GM19351 (cell line): Measurements from ENCODE around the gene LIPJ.

Source experiments
- ATAC-seq: cut with Tn5 transposase; IDR thresholded peaks from one replicate; pipeline ENCODE4 v1.9.1; 2021; ENCODE audit warnings: mild to moderate bottlenecking, moderate library complexity; ENCODE audit not compliant: unreplicated experiment

LIPJ gene

GRCh38 chr10:88594482-88594881 is 7.9 kb downstream of the LIPJ start:
- ATAC-seq: no peak

GRCh38 chr10:88598055-88598454 is 11.5 kb downstream of the LIPJ start:
- ATAC-seq: peak; percentile 88

- ATAC-seq: peak; percentile 73
Measured at GRCh38 chr10:88608052-88608732, 21.6 kb downstream of the LIPJ start.

GRCh38 chr10:88608780-88609179 is 22.2 kb downstream of the LIPJ start:
- ATAC-seq: no peak

- ATAC-seq: no peak
Measured at GRCh38 chr10:88616250-88616977, 29.9 kb downstream of the LIPJ start.

GRCh38 chr10:88617772-88618300 is 31.3 kb downstream of the LIPJ start:
- ATAC-seq: no peak

- no peak for ATAC-seq
Measured at GRCh38 chr10:88618496-88618895, 31.9 kb downstream of the LIPJ start.

- no peak for ATAC-seq
Measured at GRCh38 chr10:88620441-88620840, 33.9 kb downstream of the LIPJ start.

GRCh38 chr10:88623835-88624234 is 37.3 kb downstream of the LIPJ start:
- ATAC-seq: no peak

GRCh38 chr10:88624840-88625239 is 38.3 kb downstream of the LIPJ start:
- no peak for ATAC-seq

GRCh38 chr10:88640186-88640585 is 53.6 kb downstream of the LIPJ start:
- ATAC-seq: no peak

GRCh38 chr10:88642209-88642608 is 55.6 kb downstream of the LIPJ start:
- ATAC-seq: no peak

- ATAC-seq: no peak
Measured at GRCh38 chr10:88642963-88643362, 56.4 kb downstream of the LIPJ start.

- no peak for ATAC-seq
Measured at GRCh38 chr10:88647061-88647615, 60.6 kb downstream of the LIPJ start.

- ATAC-seq: no peak
Measured at GRCh38 chr10:88651101-88651551, 64.6 kb downstream of the LIPJ start.

GRCh38 chr10:88652616-88653015 is 66.1 kb downstream of the LIPJ start:
- ATAC-seq: no peak
